ENCODE results near the gene MTFR1L. TPM values are rescaled to one million over a fixed set of nuclear protein-coding genes. Genes with fewer than 3 reads are reported as not detected.

MTFR1L gene
- polyA plus RNA-seq, 1 of the 3 experiments (the other 2 are of a cell fraction) = 53.6 TPM

GRCh38 chr1:25875154-25875855 is 55.6 kb downstream of the MTFR1L start, which contains the start of gene PAQR7 (continued):
- TF ChIP-seq EZH2phosphoT487 (IDR thresholded peaks at IDR 0.05; ENCODE audit: borderline replicate concordance, low read depth) (no peak), MXI1 (IDR thresholded peaks at IDR 0.05; ENCODE audit: low read depth, low read length) (peak; percentile 94), TCF12 (IDR thresholded peaks at IDR 0.05) (no peak), CTCF (IDR thresholded peaks at IDR 0.05) (0 out of 2 replicates have a peak, but pooled peaks have one; percentile 11), RCOR1 (IDR thresholded peaks at IDR 0.05; ENCODE audit: low read length) (no peak), FOXJ3 (CRISPR knock-in tag; IDR thresholded peaks at IDR 0.05) (no peak), POLR2AphosphoS5 (IDR thresholded peaks at IDR 0.05; ENCODE audit: low read depth, low read length) (peak; percentile 11; the same call in 1 of the 2 replicates), GABPA (IDR thresholded peaks at IDR 0.05; ENCODE audit: low read depth) (peak; percentile 42; the same call in 1 of the 2 replicates), NRF1 (IDR thresholded peaks at IDR 0.05; ENCODE audit: low read depth, low read length) (peak; percentile 23; the same call in 1 of the 2 replicates), NFIC (IDR thresholded peaks at IDR 0.05; ENCODE audit: borderline replicate concordance) (no peak), RXRA (IDR thresholded peaks at IDR 0.05; ENCODE audit: borderline replicate concordance, low read depth) (no peak)

- POLR2A ChIA-PET = interaction anchor here (0.6 to 1.6 kb wide), 8 partner anchors 11 to 146 kb away, joined by 3 to 5 read pairs (median 3); partner anchors contain the start of genes MTFR1L, PAFAH2 and STMN1
- 85% methylated on average over 19 of the region's 32 CpGs for WGBS (ENCODE audit: low lambda C conversion rate)
- Histone ChIP-seq H3K9ac (peak overlapping the region; percentile 65; the same call in 1 of the 2 replicates), H3K4me3 (ENCODE audit: low read depth in 2 of 2, low read length in 1 of 2) (peak overlapping the region; percentile 62 to 66), H3K4me2 (peak overlapping the region; percentile 84; the same call in 1 of the 2 replicates), H3K9me3 (no peaks in the 10 kb centered on the region), H3K36me3 (replicated peaks in 1 of 2; ENCODE audit: control insufficient read depth in 1 of 2, insufficient read depth in 2 of 2, low read length in 1 of 2) (no peaks in the 10 kb centered on the region), H3K9me2 (no peaks in the 10 kb centered on the region), H4K20me1 (ENCODE audit: insufficient read depth) (no peaks in the 10 kb centered on the region), H3K4me1 (ENCODE audit: control insufficient read depth in 1 of 2, insufficient read depth in 2 of 2, low read depth in 1 of 2, low read length in 1 of 2) (peaks cover 0 to 23% of the 10 kb centered on the region in 2 experiments; a peak in 1 of 4 replicates), H2AFZ (ENCODE audit: low read depth) (peak overlapping the region; percentile 68; the same call in 1 of the 2 replicates), H3K27ac (ENCODE audit: low read depth in 2 of 2, low read length in 1 of 2) (peak overlapping the region in 1 of 2 experiments; percentile 48; a peak in 2 of 4 replicates), H3F3A (replicated peaks; ENCODE audit: insufficient read depth) (peaks cover 16% of the 10 kb centered on the region), H3K79me2 (ENCODE audit: insufficient read depth) (peaks cover 13% of the 10 kb centered on the region), H3K27me3 (ENCODE audit: insufficient read depth) (no peaks in the 10 kb centered on the region)
- CTCF ChIA-PET = interaction anchor here (0.8 to 3.1 kb wide), 10 partner anchors 14 to 267 kb away, joined by 3 to 14 read pairs (median 4); partner anchors contain the start of genes PAFAH2 and SELENON
- no peak for DNase-seq
- no peak; the same call in 1 of the 2 replicates for TF ChIP-seq GABPA (IDR thresholded peaks at IDR 0.05; ENCODE audit: low read depth)
- TF ChIP-seq YY1 (IDR thresholded peaks at IDR 0.05; ENCODE audit: low read depth) = no peak
- TF ChIP-seq EZH2phosphoT487 (IDR thresholded peaks at IDR 0.05; ENCODE audit: borderline replicate concordance, low read depth) = no peak
- no peak for TF ChIP-seq FOSL2 (IDR thresholded peaks at IDR 0.05; ENCODE audit: borderline replicate concordance, low read depth)
These were observed 56.3 kb downstream of the MTFR1L start for GRCh38 chr1:25875856-25876692.
